Measurements from ENCODE around the gene SSR1.
"Not testable (repeated sequence)": the region's sequence is repeated elsewhere in the genome, so short reads cannot be mapped to it uniquely, and the experiment has no call there.

SSR1 gene

GRCh38 chr6:7273709-7274108, 39.3 kb downstream of the SSR1 start:
- no peak for DNase-seq

DNA sequence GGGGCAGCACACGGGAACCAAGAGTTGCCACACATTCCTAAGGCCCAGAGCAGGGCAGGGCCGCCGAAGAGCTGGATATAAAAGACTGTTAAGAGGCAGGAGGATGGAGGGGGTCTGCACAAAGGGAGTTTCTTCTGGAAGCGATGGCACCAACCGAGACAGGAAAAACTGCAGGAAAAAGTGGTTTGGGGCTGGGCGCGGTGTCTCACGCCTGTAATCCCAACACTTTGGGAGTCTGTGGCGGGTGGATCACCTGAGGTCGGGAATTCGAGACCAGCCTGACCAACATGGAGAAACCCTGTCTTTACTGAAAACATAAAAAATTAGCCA, 41.8 kb downstream of the SSR1 start:
- no peak for DNase-seq

- DNase-seq: no peak
Observed at GRCh38 chr6:7270320-7271204, 42.4 kb downstream of the SSR1 start.

GRCh38 chr6:7269816-7270215, 43.2 kb downstream of the SSR1 start:
- DNase-seq: no peak

DNA sequence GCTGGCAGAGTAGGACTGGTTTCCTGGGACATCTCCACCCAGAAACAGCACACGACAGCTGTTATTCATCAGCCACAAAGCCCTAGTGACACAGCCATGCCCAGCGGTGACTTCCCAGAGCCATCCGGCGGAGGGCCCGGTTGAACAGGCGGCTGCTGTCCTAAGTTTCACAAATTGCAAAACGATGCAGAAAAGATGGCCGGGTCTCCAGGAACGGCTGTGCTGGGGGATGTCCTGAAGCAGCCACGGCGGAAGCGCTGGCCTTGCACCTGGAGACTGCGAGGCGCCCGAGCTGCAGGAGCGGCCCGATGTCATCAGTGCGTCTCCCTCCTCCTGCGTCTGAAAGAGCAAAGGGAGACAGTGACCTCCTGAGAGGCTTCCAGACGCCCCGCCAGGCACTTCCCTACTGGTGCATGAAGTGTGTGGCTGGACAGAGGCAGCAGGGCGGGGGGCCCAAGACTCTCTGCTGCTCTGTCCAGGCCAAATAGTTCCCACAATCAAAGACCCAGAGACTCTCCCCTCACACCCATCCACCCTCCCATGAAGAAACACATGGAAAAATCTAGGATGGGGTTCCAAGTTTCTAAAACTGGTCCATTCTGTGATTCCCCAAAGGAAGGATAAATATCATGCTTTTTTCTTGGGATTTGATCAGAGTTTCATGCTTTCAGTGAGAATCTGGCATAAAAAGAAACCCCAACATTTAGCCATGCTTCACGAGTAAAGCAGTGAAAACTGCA, 44.0 kb downstream of the SSR1 start:
- DNase-seq: no peak

DNA sequence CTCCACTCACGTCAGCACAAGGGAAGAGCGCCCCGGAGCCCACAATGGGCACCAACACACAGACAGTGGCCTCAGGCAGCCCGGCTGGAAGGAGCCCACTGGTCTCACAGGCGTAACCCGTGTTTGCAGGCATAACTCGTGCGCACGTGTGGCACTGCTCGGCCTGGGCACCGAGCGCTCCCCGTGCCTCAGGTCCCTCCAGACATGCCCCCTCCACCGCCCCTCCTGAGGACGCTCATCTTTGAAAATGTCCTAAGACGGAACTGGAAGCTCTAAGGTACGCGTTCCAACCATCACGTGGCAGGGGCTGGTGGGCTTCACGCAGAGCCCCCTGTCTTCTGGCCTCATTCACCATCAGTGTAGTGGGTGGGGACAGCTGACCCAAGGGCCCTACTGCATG, 44.6 kb downstream of the SSR1 start:
- no peak for DNase-seq

DNA sequence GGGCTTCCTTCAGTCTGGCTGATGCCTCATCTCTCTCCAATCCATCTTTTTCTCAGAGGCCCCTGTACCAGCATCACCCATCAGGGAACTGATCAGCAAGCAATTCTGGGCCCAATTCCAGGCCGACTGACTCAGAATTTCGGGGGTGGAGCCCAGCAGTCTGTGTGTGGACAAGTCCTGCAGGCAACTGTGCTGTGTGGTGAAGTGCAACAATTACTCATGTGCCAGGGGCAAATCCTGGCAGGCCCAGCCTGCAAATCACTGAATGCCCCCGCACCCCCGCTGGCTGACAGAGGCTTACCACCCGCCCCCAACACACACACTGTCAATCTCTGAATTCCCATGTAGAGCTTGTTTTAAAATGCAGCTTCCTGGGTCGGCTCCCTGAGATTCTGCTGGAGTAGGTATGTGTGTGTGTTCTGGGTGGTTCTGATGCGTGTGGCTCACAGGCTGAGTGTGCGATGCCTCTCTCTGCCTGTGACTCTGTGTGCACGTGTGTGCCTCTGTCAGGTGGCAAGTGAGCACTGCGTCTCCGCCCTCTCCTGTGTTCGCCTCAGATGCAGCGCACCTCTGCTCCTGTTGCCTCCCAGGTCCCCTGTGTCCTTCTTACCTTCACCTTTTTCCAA, 45.4 kb downstream of the SSR1 start:
- DNase-seq: no peak

DNA sequence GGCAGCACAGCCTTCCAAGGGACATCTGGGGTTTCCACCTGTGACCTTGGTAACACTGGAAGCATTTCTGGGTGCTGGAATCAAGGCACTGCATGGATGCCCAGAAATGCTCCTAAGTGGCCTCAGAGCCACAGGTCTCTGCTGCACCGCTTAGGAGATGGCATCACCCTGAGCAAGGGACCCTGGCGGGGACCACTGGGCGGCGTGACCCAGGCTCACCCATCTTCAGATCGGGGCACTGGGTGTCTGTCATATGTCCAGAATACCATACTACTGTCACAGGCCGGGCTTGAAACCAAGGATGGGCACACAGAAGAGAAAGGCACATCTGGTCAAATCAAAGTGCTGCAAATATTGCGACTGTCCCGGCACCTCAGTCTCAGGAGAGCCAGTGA, 45.9 kb downstream of the SSR1 start:
- DNase-seq: no peak

DNA sequence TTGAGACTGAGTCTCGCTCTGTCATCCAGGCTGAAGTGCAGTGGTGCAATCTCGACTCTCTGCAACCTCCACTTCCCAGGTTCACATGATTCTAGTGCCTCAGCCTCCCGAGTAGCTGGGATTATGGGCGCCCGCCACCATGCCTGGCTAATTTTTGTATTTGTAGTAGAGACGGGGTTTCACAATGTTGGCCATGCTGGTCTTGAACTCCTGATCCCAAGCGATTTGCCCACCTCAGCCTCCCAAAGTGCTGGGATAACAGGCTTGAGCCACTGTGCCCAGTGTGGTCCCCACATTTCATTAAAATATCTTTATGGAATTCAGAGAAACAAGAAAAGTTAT, 47.6 kb downstream of the SSR1 start:
- not testable (repeated sequence) for DNase-seq

GRCh38 chr6:7264686-7265384, 48.2 kb downstream of the SSR1 start:
- DNase-seq: no peak

DNA sequence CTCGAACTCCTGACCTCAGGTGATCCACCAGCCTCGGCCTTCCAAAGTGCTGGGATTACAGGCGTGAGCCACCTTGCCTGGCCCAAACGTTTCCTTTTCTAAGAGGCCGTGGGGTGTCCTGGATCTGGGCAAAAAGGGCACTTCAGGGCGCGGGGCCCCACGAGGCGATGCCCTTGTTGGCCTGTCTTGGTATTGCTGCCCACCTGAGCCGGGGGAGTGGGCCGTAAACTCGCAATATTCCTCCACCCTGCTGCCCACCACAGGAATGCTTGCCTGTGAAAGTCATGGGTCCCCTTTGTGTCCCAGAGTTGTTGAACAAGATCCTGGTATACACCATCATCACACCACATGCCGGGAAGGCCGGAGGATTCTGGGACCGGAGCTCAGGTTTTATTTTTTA, 49.0 kb downstream of the SSR1 start:
- DNase-seq: no peak

DNA sequence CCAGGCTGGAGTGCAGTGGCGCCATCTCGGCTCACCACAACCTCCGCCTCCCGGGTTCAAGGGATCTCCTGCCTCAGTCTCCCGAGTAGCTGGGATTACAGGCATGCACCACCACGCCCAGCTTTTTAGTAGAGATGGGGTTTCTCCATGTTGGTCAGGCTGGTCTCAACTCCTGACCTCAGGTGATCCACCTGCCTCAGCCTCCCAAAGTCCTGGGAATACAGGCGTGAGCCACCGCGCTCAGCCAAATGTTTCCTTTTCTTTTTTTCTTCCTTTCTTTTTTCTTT, 49.5 kb downstream of the SSR1 start:
- DNase-seq: not testable (repeated sequence)

- no peak for DNase-seq
Observed at GRCh38 chr6:7262746-7263518, 50.1 kb downstream of the SSR1 start.

GRCh38 chr6:7261852-7262461, 51.0 kb downstream of the SSR1 start:
- DNase-seq: no peak

DNA sequence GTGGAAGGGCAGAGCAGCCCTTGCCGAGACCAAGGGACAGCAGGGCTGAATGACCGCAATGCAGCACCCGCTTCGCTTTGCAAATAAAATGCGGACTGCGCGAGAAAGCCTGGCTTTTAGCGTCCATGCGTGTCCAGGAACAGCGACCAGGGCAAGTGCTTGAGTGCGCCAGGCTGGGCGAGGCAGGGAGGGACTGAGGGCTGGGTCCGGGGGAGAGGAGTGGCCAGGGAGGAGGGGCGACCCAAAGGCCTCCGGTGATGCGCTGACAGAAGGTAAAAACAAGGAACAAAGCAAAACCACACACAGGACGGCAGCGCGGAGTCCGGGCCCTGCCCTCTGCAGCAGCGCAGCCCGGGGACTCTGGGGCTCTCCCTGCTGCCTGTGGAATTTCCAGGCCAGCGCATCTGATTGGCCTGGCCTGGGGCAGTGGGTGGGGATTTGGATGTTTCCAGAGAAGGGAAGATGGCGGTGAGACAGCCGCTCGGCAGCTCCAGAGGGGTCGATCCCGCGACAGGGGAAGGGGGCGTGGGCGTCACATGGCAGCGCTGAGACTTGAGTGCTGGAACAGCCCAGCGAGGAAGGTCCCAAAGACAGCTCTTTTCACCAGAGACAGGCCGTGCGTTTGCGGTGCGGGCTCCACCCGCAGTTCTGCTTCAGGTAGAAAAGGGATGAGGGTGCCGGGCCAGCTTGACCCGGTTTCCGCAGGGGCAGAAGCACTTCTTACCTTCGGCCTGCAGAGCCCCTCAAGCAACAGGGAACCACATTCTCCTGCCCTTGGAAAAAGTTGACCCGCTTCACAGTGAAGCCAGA, 51.8 kb downstream of the SSR1 start:
- DNase-seq: peak; percentile 26 to 29

GRCh38 chr6:7260291-7261031, 52.5 kb downstream of the SSR1 start:
- no peak for DNase-seq

DNA sequence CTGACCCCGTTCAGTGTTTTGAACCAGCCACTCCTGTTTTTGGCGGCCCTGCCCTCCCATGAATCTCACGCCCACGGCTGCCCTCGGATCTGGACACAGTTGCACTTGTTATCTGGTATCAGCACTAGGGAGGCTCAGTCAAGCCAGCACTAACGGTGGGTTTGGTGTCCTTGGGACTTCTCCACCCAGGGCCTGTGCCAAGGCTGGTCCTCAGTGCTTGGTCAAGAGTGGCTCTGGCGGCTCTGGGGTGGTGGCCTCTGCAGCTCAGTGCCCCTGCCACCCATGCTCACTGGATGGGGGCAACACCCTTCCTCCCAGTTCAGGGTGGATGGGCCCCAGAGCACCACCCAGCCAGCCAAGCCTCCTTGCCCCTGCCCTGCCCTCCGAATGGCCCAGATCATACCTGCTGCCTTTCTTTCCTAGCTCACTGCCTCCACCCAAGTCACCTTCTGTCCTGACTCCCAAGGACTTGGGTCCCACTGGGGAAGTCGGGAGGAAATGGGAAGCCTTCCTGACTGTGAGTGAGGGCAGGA, 54.7 kb downstream of the SSR1 start:
- no peak for DNase-seq

- no peak for DNase-seq
Observed at GRCh38 chr6:7257521-7258230, 55.3 kb downstream of the SSR1 start.

DNA sequence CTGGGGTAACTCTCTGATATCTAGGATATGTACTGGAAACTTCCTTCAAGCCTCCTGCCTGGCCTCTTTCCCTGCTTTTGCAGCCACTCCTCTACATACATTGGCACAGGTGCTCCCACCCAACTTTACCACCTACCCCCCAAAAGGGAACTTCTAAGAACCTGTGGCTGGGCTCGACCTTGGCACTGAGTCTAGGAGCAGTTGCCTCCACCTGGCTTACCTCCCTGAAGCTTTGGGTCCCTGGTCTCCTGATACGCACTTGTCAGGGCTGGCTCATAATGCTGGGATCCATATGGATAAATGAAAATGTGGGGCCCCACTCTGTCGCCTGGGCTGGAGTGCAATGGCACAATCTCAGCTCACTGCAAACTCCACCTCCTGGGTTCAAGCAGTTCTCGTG, 56.2 kb downstream of the SSR1 start:
- DNase-seq: no peak

- no peak for DNase-seq
Observed at GRCh38 chr6:7255918-7256317, 57.1 kb downstream of the SSR1 start.
